Measurements from ENCODE around the gene C3orf20.
A peak's percentile ranks its signal among the peaks of the same experiment; 100 is the strongest.

The C3orf20 gene

GRCh38 chr3:14779069-14779685, 104.2 kb downstream of the C3orf20 start:
- no peak for DNase-seq

GRCh38 chr3:14780927-14781507, 106.1 kb downstream of the C3orf20 start:
- peak; percentile 55 for DNase-seq

GRCh38 chr3:14783480-14784086, 108.6 kb downstream of the C3orf20 start:
- peak; percentile 2 for DNase-seq

GRCh38 chr3:14784087-14784681, 109.2 kb downstream of the C3orf20 start:
- DNase-seq: peak; percentile 19

GRCh38 chr3:14785207-14786155, 110.5 kb downstream of the C3orf20 start:
- DNase-seq: peak; percentile 3

- no peak for DNase-seq
Observed at GRCh38 chr3:14786369-14786768, 111.4 kb downstream of the C3orf20 start.

GRCh38 chr3:14787630-14788029, 112.7 kb downstream of the C3orf20 start:
- peak; percentile 1 for DNase-seq

GRCh38 chr3:14788644-14789043, 113.7 kb downstream of the C3orf20 start:
- no peak for DNase-seq

GRCh38 chr3:14789221-14789620, 114.3 kb downstream of the C3orf20 start:
- no peak for DNase-seq

- DNase-seq: no peak
Observed at GRCh38 chr3:14789640-14790285, 114.8 kb downstream of the C3orf20 start.

- DNase-seq: peak; percentile 75
Observed at GRCh38 chr3:14791343-14791945, 116.5 kb downstream of the C3orf20 start.

- DNase-seq: no peak
Observed at GRCh38 chr3:14792691-14793121, 117.8 kb downstream of the C3orf20 start.

- peak; percentile 43 for DNase-seq
Observed at GRCh38 chr3:14793126-14793857, 118.4 kb downstream of the C3orf20 start.

- no peak for DNase-seq
Observed at GRCh38 chr3:14793858-14794234, 118.9 kb downstream of the C3orf20 start.

- DNase-seq: no peak
Observed at GRCh38 chr3:14794435-14794834, 119.5 kb downstream of the C3orf20 start.

- no peak for DNase-seq
Observed at GRCh38 chr3:14795996-14796395, 121.1 kb downstream of the C3orf20 start.

GRCh38 chr3:14796403-14797077, 121.6 kb downstream of the C3orf20 start:
- no peak for DNase-seq

- no peak for DNase-seq
Observed at GRCh38 chr3:14797731-14798130, 122.8 kb downstream of the C3orf20 start.

- DNase-seq: no peak
Observed at GRCh38 chr3:14798231-14798630, 123.3 kb downstream of the C3orf20 start.

GRCh38 chr3:14799146-14799545, 124.2 kb downstream of the C3orf20 start:
- DNase-seq: no peak

- DNase-seq: no peak
Observed at GRCh38 chr3:14801031-14801430, 126.1 kb downstream of the C3orf20 start.

All from femur (tissue), 1 donor.